ENCODE measurements around the gene TMEM192.

DNA sequence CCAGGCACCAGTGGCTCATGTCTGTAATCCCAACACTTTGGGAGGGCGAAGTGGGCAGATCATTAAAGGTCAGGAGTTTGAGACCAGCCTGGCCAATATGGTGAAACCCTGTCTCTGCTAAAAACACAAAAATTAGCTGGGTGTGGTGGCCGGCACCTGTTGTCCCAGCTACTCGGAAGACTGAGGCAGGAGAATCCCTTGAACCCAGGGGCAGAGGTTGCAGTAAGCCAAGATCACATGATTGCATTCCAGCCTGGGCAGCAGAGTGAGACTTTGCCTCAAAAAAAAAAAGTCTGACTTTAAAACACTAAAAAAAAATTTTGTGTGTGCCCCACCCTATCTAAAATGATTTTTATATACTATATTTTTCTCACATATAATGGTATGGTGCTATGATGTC is 26.2 kb upstream of the TMEM192 start:
- TF ChIP-seq, protein P1, sequence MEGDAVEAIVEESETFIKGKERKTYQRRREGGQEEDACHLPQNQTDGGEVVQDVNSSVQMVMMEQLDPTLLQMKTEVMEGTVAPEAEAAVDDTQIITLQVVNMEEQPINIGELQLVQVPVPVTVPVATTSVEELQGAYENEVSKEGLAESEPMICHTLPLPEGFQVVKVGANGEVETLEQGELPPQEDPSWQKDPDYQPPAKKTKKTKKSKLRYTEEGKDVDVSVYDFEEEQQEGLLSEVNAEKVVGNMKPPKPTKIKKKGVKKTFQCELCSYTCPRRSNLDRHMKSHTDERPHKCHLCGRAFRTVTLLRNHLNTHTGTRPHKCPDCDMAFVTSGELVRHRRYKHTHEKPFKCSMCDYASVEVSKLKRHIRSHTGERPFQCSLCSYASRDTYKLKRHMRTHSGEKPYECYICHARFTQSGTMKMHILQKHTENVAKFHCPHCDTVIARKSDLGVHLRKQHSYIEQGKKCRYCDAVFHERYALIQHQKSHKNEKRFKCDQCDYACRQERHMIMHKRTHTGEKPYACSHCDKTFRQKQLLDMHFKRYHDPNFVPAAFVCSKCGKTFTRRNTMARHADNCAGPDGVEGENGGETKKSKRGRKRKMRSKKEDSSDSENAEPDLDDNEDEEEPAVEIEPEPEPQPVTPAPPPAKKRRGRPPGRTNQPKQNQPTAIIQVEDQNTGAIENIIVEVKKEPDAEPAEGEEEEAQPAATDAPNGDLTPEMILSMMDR (IDR thresholded peaks at IDR 0.05) = no peak
- no peak for TF ChIP-seq POLR2A (IDR thresholded peaks at IDR 0.05)
